K562 (cell line): ENCODE data around the gene MIDN. TPM values are rescaled to one million over a fixed set of nuclear protein-coding genes. Genes with fewer than 3 reads are reported as not detected.

Source experiments
- BHLHE40 ChIP-seq: IDR thresholded peaks from 2 replicates; pipeline ENCODE4 v1.6.1; 2011; ENCODE audit warnings: low read length, improper control_type of control experiment
- BRF2 ChIP-seq: IDR thresholded peaks from 3 replicates; pipeline ENCODE4 v1.6.1; 2011; ENCODE audit warnings: borderline replicate concordance, mild to moderate bottlenecking; ENCODE audit not compliant: insufficient read length, insufficient read depth
- CHD1 ChIP-seq: fragments of 200-600 bp; sonication (generic); IDR thresholded peaks from one replicate; pipeline ENCODE4 v1.6.1; 2012; ENCODE audit warnings: mild to moderate bottlenecking, moderate library complexity, low read length, inconsistent platforms
- FOS ChIP-seq: IDR thresholded peaks from 3 replicates; pipeline ENCODE4 v1.6.1; 2011; ENCODE audit not compliant: insufficient read length; ENCODE audit errors: extremely low read depth
- GATAD2B ChIP-seq: fragments of 450-650 bp; IDR thresholded peaks from 2 replicates; pipeline ENCODE4 v1.6.1; 2017; ENCODE audit warnings: mild to moderate bottlenecking, borderline replicate concordance
- MTA3 ChIP-seq: fragments of 450-650 bp; formaldehyde crosslinking; IDR thresholded peaks from 2 replicates; pipeline ENCODE4 v1.6.1; 2017; ENCODE audit warnings: mild to moderate bottlenecking, borderline replicate concordance
- NFATC3 ChIP-seq: fragments of 450-650 bp; IDR thresholded peaks from 2 replicates; pipeline ENCODE4 v1.6.1; 2017; ENCODE audit warnings: mild to moderate bottlenecking
- NKRF ChIP-seq: fragments of 450-650 bp; IDR thresholded peaks from 2 replicates; pipeline ENCODE4 v1.6.1; 2016; ENCODE audit warnings: borderline replicate concordance
- PHF21A ChIP-seq: fragments of 450-650 bp; IDR thresholded peaks from 2 replicates; pipeline ENCODE4 v1.6.1; 2017; ENCODE audit warnings: low read depth, borderline replicate concordance
- POLR2A ChIP-seq: fragments of 450-650 bp; conservative IDR thresholded peaks from 2 replicates; pipeline ENCODE4 v1.6.1; 2016
- RFX7 ChIP-seq: fragments of 250-450 bp; sonication (Bioruptor Pico); IDR thresholded peaks from 2 replicates; pipeline ENCODE4 v1.5.1; 2021; ENCODE audit warnings: mild to moderate bottlenecking
- SNIP1 ChIP-seq: fragments of 450-650 bp; IDR thresholded peaks from 2 replicates; pipeline ENCODE4 v1.7.1; 2017; ENCODE audit warnings: low read depth, mild to moderate bottlenecking
- TAF7 ChIP-seq: fragments of 450-650 bp; IDR thresholded peaks from 2 replicates; pipeline ENCODE4 v1.6.1; 2016; ENCODE audit warnings: missing genetic modification characterization, missing compliant biosample characterization
- VEZF1 ChIP-seq: fragments of 200-800 bp; sonication (Bioruptor generic); IDR thresholded peaks from 2 replicates; pipeline ENCODE4 v1.6.1; 2017; ENCODE audit warnings: missing genetic modification characterization, missing compliant biosample characterization
- ZBTB49 ChIP-seq: sonication (generic); formaldehyde crosslinking; IDR thresholded peaks from 2 replicates; pipeline ENCODE4 v1.8.0; 2022; ENCODE audit warnings: missing genetic modification reagents, mild to moderate bottlenecking, borderline replicate concordance
- ZFP91 ChIP-seq: sonication (generic); formaldehyde crosslinking; IDR thresholded peaks from 2 replicates; pipeline ENCODE4 v1.8.0; 2022; ENCODE audit warnings: mild to moderate bottlenecking, missing genetic modification reagents
- ZFX ChIP-seq: sonication (generic); formaldehyde crosslinking; IDR thresholded peaks from 2 replicates; pipeline ENCODE4 v1.8.0; 2022; ENCODE audit warnings: mild to moderate bottlenecking, missing genetic modification reagents, moderate library complexity
- ZNF12 ChIP-seq: sonication (generic); formaldehyde crosslinking; IDR thresholded peaks from 2 replicates; pipeline ENCODE4 v1.4.0; 2020; ENCODE audit warnings: mild to moderate bottlenecking, missing genetic modification reagents
- ZNF165 ChIP-seq: fragments of 250-450 bp; sonication (Bioruptor Pico); IDR thresholded peaks from 2 replicates; pipeline ENCODE4 v1.4.0; 2020; ENCODE audit warnings: borderline replicate concordance
- ZNF253 ChIP-seq: fragments of 250-450 bp; sonication (Bioruptor Pico); conservative IDR thresholded peaks from 2 replicates; pipeline ENCODE4 v1.6.1; 2021; ENCODE audit warnings: mild to moderate bottlenecking
- ZNF263 ChIP-seq: sonication (generic); formaldehyde crosslinking; IDR thresholded peaks from 2 replicates; pipeline ENCODE4 v1.8.0; 2022; ENCODE audit warnings: mild to moderate bottlenecking, missing genetic modification reagents, borderline replicate concordance
- ZNF384 ChIP-seq: IDR thresholded peaks from 2 replicates; pipeline ENCODE4 v1.6.1; 2012; ENCODE audit warnings: low read depth, low read length, improper control_type of control experiment
- ZNF431 ChIP-seq: sonication (generic); formaldehyde crosslinking; IDR thresholded peaks from 2 replicates; pipeline ENCODE4 v1.8.0; 2022; ENCODE audit warnings: mild to moderate bottlenecking, missing genetic modification reagents
- polyA plus RNA-seq, 8 experiments: library from polyadenylated mRNA; depleted of rRNA in 4 of 8; stranded (reverse) in 5 of 8; unstranded in 3 of 8; fragments of >200 nt; fragmentation: Nextera tagmentation in 2 of 8; fragmentation: Illumina TruSeq in 1 of 8; extraction: Ambion mirVana in 2 of 8; extraction: Trizol in 1 of 8; gene quantifications; 2 replicates each; pipeline versions ENCODE4 v1.2.1 to v1.2.3, GENCODE V29; 2011 to 2014; ENCODE audit warnings: inconsistent platforms in 1 of 8, missing spikeins in 1 of 8
- total RNA-seq, 7 experiments: library from RNA; depleted of rRNA in 6 of 7; stranded (reverse); fragments of >200 nt in 6 of 7; fragmentation: Illumina TruSeq in 2 of 7; extraction: Trizol in 2 of 7; gene quantifications; 2 replicates each; pipeline versions ENCODE4 v1.2.1 to v1.2.3, GENCODE V29; 2011 to 2021; ENCODE audit warnings: low replicate concordance in 1 of 7

Gene MIDN
- total and polyA plus RNA-seq, 9 of the 15 experiments (the other 6 are each of a cell fraction or from before 2014, with no cell fraction given): 0.17 to 120 (median 10.1) TPM

GRCh38 chr19:1269065-1269477 lies 20.7 kb downstream of the MIDN start, which contains the start of gene CIRBP (continued):
- no peak for TF ChIP-seq ZBTB49 (CRISPR knock-in tag)
- TF ChIP-seq NKRF: no peak
- no peak for TF ChIP-seq ZNF12 (CRISPR knock-in tag)
- peak; percentile 100 for TF ChIP-seq VEZF1 (CRISPR knock-in tag)
- TF ChIP-seq ZFP91 (CRISPR knock-in tag): no peak
- no peak for TF ChIP-seq GATAD2B
- no peak for TF ChIP-seq ZNF165 (CRISPR knock-in tag)
- no peak for TF ChIP-seq BRF2
- TF ChIP-seq ZNF431 (CRISPR knock-in tag): no peak
- peak; percentile 99 for TF ChIP-seq POLR2A
- peak; percentile 100 for TF ChIP-seq MTA3
- no peak for TF ChIP-seq ZNF384
- peak; percentile 78 for TF ChIP-seq ZFX (CRISPR knock-in tag)
- TF ChIP-seq SNIP1: no peak
- TF ChIP-seq FOS: peak; percentile 44
- peak; percentile 5; the same call in 1 of the 2 replicates for TF ChIP-seq ZNF263
- TF ChIP-seq CHD1: peak; percentile 96
- peak; percentile 68; the same call in 1 of the 2 replicates for TF ChIP-seq BHLHE40
- TF ChIP-seq ZNF253: no peak
- TF ChIP-seq TAF7 (tag): peak; percentile 78
- TF ChIP-seq RFX7 (CRISPR knock-in tag): no peak
- TF ChIP-seq PHF21A: no peak
- no peak for TF ChIP-seq NFATC3
